Mucosa of descending colon (tissue), 3 donors: Measurements from ENCODE around the gene BTBD9. TPM values are rescaled to one million over a fixed set of nuclear protein-coding genes. Genes with fewer than 3 reads are reported as not detected.

Experiments used
- ATAC-seq: fragments of 200-7000 bp; cut with Tn5 transposase; one replicate; pipeline ENCODE4 v1.9.1; 2020; ENCODE audit warnings: mild to moderate bottlenecking, moderate library complexity
- DNase-seq, 3 donors: peaks; one replicate each; pipeline ENCODE4 v3.0.0-alpha.2; 2020
- H3K36me3 ChIP-seq: fragments of 200-600 bp; one replicate; pipeline ENCODE4 v1.8.0; 2021; ENCODE audit warnings: low read depth, mild to moderate bottlenecking
- H3K4me1 ChIP-seq: fragments of 200-600 bp; one replicate; pipeline ENCODE4 v1.8.0; 2021; ENCODE audit warnings: low read depth, mild to moderate bottlenecking
- H3K4me3 ChIP-seq: fragments of 200-600 bp; one replicate; pipeline ENCODE4 v1.8.0; 2021; ENCODE audit warnings: mild to moderate bottlenecking
- H3K9me3 ChIP-seq: fragments of 200-600 bp; one replicate; pipeline ENCODE4 v1.8.0; 2021; ENCODE audit warnings: mild to moderate bottlenecking
- intact Hi-C, 2 donors: fragments of 100-400 bp; cut with DNase I in 1 of 2; cut with micrococcal nuclease in 1 of 2; formaldehyde crosslinking; loops; one replicate each; pipeline versions ENCODE4 v1.11.0 to v1.11.1; 2022; cut with DNase I, micrococcal nuclease
- total RNA-seq, 3 donors: library from RNA; stranded (reverse); fragmentation: NEBNext Ultra II Directional in 2 of 3; extraction: Animal tissue kit (Norgen Biotek cat#: 25700) in 2 of 3; gene quantifications; one replicate each; pipeline versions ENCODE4 v1.2.1 to v1.2.4, GENCODE V29; 2021 to 2023
- TF ChIP-seq, protein P1 (sequence below): fragments of 200-600 bp; IDR thresholded peaks from one replicate; pipeline ENCODE4 v1.8.0; 2022; ENCODE audit warnings: antibody characterized with exemption, mild to moderate bottlenecking
- donor health status: DM: no; HTN: no; CAD: no; lungs with moderate emphysema.
- donor health status: DM: no; HTN: no; CAD: no.
- donor health status: DM: no; HTN: yes; CAD: no.

BTBD9 gene
- total RNA-seq, 3 donors from 2014 or later = 22.4 to 38.8 (median 23.9) TPM

DNA sequence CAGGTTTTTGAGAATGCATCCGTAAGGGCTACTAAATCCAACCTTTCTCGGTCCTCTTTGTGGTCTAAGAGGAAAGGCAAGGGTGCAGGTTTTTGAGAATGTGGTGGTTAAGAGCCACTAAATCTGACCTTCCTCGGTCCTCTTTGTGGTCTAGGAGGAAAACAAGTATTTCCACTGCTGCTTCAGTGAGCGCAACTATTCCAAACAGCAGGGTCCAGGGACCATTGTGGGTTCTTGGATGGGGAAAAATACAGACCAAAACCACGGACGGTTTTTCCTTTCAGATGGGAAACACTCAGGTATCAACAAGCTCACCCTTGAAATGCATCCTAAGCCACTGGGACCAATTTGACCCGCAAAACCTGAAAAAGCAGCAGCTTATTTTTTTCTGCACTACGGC is 21.9 kb downstream of the BTBD9 start:
- no peaks in the 10 kb centered on the region for H3K4me1 ChIP-seq
- no peaks in the 10 kb centered on the region for H3K9me3 ChIP-seq
- no peak overlapping the region for H3K4me3 ChIP-seq
- TF ChIP-seq, protein P1, sequence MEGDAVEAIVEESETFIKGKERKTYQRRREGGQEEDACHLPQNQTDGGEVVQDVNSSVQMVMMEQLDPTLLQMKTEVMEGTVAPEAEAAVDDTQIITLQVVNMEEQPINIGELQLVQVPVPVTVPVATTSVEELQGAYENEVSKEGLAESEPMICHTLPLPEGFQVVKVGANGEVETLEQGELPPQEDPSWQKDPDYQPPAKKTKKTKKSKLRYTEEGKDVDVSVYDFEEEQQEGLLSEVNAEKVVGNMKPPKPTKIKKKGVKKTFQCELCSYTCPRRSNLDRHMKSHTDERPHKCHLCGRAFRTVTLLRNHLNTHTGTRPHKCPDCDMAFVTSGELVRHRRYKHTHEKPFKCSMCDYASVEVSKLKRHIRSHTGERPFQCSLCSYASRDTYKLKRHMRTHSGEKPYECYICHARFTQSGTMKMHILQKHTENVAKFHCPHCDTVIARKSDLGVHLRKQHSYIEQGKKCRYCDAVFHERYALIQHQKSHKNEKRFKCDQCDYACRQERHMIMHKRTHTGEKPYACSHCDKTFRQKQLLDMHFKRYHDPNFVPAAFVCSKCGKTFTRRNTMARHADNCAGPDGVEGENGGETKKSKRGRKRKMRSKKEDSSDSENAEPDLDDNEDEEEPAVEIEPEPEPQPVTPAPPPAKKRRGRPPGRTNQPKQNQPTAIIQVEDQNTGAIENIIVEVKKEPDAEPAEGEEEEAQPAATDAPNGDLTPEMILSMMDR = no peak
- intact Hi-C loops = no loop called here
- no peaks in the 10 kb centered on the region for H3K36me3 ChIP-seq
- DNase-seq (no peak), ATAC-seq (no peak)

DNA sequence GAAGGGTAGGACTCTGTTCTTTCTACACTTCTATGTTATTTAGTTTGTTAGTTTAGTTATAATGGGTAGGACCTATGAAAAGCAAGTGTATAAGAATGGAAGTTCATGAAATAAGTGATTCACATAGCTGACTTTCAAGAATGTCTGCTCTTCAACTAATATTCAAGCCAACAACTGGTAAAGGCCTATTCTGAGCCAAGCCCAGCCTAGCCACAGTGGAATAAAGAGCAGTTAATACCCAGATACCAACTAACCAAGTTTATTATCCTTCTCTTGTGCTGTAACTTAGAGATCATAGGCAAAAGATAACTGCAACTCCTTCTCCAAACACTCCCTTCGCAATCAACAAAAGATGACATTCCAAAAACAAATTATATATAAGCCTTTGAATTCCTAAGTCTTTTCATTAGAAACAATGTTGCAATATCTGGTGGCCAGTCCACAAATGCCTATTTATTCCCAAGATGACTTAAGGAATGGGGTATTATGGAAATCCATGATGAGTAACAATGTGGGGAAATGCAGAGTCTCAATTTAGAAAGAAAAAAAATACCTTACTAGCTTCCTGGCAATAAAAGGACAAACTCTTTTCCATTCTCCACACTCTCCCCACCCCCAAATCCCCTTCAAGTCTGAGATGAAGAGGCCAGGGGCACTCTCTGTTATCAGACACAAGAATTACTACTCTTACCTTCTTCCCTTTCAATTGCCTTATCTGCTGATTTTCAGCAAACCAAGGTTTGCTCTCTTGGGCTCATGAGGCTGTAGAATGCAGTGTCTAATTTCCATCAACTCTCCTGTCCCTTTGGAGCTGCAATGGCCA is 27.4 kb downstream of the BTBD9 start:
- no peaks in the 10 kb centered on the region for H3K4me1 ChIP-seq
- H3K4me3 ChIP-seq = no peak overlapping the region
- no peaks in the 10 kb centered on the region for H3K9me3 ChIP-seq
- ATAC-seq (no peak), DNase-seq (no peak)
- TF ChIP-seq, protein P1 = no peak
- H3K36me3 ChIP-seq = no peaks in the 10 kb centered on the region
- intact Hi-C loops = no loop called here

DNA sequence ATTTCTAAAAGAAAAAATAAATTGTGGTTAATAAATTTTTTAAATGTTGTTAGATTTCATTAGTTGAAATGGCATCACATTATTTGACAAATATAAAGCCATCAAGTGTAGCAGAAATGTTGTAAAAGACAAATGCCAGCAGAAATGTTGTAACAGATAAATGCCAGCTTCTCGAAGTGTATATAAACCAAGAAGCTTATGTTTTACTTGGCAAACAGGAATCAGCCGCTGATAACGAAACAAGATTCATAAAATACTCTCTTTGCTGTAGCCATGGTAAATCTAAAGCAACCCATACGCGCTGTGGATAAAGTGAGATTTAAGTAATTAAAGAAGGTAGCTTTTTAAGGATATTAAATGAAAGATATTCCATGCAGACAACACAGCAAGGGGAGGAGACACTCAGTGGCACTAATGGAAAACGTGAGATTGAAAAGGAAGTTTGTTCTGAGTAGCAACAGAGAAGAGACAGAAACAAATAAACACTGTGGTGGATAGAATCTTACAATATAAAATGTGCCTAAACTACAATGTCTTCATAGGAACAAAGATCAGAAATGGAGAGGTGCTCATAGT is 29.6 kb downstream of the BTBD9 start:
- no peaks in the 10 kb centered on the region for H3K36me3 ChIP-seq
- DNase-seq (no peak), ATAC-seq (no peak)
- intact Hi-C loops = no loop called here
- no peaks in the 10 kb centered on the region for H3K4me1 ChIP-seq
- H3K4me3 ChIP-seq = no peak overlapping the region
- no peaks in the 10 kb centered on the region for H3K9me3 ChIP-seq
- TF ChIP-seq, protein P1 = no peak

DNA sequence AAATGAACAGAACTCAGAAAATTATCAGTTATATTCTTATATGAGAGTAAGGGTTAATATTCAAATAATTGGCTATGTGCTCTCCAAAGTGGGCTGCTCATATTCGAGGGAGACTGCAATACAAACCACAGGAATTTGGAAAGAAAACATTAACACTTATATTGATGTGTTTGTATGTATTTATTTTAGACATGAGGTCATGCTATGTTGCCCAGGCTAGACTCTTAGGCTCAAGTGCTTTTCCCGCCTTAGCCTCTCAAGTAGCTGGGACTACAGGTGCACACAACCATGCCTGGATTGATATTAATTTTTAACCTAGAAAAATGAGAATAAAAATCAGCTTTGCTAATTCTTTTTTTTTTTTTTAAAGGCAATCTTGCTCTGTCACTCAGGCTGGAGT is 35.0 kb downstream of the BTBD9 start:
- intact Hi-C loops = no loop called here
- no peak overlapping the region for H3K4me3 ChIP-seq
- ATAC-seq = no peak

DNA sequence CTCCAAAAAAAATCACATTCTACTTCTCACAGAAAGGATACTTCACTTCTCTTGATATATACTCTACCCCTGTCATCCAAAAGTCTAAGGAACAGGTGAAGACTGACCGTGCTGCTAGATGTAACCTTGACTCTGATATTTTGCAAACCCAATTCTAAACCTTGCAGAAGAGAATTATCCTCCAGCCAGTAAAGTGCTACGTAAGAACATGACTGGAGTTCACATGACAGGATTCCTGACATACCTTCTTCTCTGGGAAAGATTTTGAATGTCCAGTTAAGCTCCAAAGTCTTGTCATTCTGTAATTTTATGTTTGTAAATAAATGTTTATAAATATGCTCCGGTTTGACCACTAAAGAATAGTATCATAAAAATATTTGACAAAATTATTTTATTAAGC is 35.8 kb downstream of the BTBD9 start:
- Histone ChIP-seq H3K4me1 (peaks cover 8% of the 10 kb centered on the region), H3K36me3 (no peaks in the 10 kb centered on the region), H3K9me3 (no peaks in the 10 kb centered on the region), H3K4me3 (no peak overlapping the region)
- TF ChIP-seq, protein P1 = no peak
- ATAC-seq (no peak), DNase-seq (no peak)
- intact Hi-C loops = no loop called here

More for the DNA sequence above, 35.0 kb downstream of the BTBD9 start:
- no peaks in the 10 kb centered on the region for H3K9me3 ChIP-seq
- H3K4me1 ChIP-seq = peaks cover 8% of the 10 kb centered on the region
- no peaks in the 10 kb centered on the region for H3K36me3 ChIP-seq
- TF ChIP-seq, protein P1 = no peak
- DNase-seq = no peak
